Activated CD8-positive, alpha-beta memory T cell treated with anti-CD3 and anti-CD28 coated beads for 1 hour (primary cell): ENCODE measurements around the gene CERCAM.

Experiments used
- DNase-seq, 2 donors: peaks; one replicate each; pipeline ENCODE4 v3.0.0-alpha.2; 2020; ENCODE audit warnings: low read depth in 1 of 2; ENCODE audit errors: extremely low read depth in 1 of 2

The CERCAM gene

DNA sequence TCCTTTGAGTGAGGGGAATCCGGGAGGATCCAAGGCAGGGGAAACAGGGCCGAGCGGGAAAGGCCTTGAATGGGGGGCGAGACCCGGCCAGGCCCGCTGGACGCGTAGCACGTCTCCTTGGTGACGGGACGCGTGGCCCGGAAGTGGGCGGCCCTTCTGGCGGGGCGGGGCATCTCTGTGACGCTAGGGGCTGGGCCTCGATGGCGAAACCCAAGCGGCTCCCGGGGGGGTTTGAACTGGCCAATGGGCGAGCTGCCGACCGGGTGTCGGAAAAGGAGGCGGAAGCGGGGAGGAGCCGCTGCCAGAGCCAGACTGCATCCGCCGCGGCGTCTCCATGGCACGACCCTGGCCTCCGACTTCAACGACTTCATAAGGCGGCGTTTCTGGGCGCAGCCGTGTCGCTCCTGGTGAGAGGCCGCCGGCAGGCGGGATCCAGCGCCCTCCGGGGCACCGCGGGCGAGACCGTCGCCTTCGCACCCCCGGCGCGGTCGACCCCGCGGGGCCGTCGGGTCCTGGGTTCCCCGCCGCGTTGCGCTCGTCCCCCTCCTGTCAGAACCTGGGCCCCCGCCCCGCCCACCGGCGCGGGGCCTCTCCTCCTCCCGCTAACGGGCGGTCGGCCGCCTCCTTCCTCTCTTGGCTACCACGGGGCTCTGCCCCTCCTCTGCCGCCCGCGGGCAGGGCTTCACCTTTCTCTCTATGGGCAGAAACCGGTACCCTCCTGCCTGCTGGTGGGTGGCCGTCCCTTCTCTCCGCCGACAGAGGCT lies 35.4 kb downstream of the CERCAM start, which contains the start of gene ODF2:
TSS of gene ODF2 (plus strand) at position 158 of the 764 bp plus-strand sequence. CDS start at position 244, 86 bp downstream.
- DNase-seq, result peak; percentile 97 to 98

DNA sequence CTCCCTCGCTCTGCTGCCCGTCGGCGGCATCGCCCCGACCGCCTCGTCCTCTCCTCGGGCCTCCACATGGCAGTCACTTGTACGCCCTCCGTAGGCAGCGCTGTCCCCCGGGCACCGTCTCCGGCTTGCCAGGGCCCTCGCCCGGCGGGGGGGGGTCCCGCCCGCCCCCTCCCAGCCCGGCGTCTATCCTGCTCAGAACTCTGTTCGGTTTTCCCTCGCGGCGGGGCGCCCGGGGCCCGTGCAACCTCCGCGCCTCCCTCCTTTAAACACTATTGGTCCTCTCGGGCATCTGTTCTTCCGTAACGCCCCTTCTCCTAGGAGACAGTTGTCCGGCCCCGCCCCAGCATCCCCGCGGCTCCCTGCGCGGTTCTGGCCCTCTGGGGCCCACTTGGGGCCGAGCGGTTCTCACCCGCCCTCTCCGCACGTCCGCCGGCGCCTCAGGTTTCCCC lies 36.0 kb downstream of the CERCAM start:
- DNase-seq, result peak; percentile 14 to 46

DNA sequence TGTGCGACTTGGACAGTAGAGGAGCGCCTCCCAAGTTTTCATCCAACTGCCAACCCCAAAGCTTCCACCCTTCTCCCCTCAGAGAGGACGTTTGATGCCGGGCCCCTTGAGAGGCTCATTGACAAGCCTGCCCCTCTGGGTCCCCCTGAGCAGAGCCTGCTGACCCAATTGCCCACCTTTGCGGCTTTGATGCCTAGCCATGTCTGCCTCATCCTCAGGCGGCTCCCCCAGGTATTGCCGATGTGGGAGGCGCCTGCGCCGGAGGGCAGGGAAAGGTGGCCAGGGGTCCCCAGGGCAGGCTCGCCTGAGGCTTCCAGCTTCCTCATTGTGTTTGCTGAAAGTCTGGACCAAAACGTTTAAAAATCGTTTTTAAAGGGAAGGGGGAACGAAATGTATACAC lies 36.5 kb downstream of the CERCAM start:
- DNase-seq, result no peak

DNA sequence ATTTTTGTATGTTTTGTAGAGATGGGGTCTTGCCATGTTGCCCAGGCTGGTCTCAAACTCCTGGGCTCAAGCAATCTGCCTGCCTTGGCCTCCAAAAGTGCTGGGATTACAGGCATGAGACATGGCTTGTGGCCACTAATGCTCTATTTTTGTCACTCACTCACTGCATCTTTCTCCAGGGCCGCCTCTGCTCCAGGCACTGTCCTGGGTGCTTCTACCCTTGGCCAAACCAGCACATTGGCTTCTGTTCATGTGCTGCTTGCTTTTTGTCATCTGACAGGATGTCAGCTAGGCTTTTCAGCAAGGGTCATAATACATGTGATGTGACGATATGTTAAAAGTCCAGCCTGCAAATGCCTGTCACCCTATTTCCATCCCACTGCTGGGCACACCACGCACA lies 38.4 kb downstream of the CERCAM start:
- DNase-seq, result no peak

DNA sequence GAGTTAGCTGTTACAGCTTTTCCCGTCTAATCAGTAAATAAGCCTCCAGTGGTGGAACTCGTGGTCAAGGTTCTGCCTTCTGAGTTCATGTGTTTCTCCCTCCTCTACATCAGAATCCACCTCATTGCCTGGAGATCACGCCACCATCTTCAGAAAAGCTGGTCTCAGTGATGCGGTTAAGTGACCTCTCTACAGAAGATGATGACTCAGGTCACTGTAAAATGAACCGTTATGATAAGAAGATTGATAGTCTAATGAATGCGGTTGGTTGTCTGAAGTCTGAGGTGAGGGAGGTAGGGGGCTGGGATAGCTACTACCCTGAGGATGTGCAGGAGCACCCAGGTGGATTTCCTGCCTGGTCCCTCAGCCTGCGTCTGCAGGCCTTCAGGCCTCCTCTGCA lies 48.4 kb downstream of the CERCAM start:
- DNase-seq, result no peak

DNA sequence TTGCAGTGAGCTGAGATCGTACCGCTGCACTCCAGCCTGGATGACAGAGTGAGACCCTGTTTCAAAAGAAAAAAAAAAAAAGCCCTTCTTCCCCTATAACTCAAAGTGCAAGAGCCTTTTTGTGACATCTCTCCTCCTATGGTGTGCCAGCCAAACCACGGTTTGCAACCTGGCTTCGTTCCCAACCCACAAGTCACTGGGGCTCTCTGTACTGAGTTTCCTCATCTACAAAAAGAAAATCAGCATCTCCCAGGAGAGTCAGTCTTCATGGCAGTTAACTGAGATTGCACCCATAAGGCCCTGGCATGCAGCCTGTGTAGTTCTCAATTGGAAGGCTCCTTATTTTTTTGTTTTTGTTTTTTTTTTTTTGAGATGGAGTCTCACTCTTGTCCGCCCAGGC lies 49.9 kb downstream of the CERCAM start:
- no peak for DNase-seq

DNA sequence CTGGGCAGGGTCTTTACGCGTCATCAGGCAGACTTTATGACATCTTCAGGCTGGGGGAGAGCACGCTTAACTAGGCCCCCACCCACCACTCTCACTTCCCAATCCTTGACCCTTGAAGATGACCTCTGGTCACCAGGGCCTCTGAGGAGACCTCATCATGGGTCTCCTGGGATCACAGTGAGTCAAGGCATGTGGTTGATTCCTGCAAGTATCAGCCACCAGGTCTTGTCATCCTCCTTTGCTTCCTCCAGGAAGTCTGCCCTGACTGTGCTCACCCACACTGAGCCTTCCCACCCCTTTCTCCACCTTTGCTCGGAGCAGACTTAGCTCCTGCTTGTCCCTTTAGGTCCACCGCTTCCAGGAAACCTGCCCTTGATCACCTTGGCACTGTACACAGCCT lies 52.4 kb downstream of the CERCAM start:
- no peak for DNase-seq

DNA sequence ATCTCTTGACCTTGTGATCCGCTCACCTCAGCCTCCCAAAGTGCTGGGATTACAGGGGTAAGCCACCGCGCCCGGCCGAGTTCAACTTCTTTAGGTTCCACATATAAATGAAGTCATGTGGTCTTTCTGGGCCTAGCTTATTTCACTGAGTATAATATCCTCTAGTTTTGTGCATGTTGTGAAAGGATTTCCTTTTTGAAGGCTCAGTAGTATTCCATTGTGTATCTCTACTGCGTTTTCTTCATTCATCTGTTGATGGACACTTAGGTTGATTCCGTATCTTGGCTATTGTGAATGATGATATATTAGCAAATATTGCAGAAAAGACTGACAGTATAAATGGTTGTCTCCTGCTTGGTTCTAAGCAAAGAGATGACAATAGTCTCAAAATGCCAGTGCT lies 55.2 kb downstream of the CERCAM start:
- no peak for DNase-seq

DNA sequence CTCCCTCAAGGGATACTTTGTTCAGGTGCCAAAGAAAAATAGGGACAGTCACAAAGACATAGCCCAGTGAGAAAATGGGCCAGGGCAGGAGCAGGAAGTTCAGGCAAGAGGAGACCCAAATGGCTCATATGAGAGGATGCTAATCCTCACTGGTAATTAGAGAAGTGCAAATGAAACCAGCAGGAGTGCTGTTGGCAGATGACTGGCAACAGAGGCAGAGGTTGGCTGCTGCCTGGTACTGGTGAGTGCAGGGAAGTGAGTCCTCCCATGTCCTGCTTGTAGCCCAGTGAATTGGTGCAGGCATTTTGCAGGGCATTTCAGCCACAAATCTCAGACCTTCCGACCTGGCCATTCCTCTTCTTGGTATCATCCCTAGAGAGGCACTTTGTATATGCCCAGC lies 58.6 kb downstream of the CERCAM start:
- no peak for DNase-seq

DNA sequence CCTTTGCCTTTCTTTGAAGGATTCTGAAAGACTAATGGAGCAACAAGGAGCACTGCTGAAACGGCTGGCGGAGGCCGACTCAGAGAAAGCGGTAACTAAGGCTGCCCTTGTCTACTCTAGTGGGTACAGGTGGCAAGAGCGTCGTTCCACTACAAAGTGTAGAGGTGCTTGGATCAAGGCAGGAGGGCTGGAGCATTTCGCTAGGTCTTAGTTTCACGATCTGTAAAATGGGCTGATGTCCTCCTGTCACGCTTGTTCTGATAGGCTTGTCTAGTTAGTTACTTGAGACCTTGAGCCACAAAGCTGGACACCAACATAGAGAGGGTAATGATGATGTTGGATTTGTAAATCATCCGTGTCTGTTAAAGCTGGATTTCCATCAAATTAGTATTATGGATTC lies 60.9 kb downstream of the CERCAM start:
- no peak for DNase-seq

DNA sequence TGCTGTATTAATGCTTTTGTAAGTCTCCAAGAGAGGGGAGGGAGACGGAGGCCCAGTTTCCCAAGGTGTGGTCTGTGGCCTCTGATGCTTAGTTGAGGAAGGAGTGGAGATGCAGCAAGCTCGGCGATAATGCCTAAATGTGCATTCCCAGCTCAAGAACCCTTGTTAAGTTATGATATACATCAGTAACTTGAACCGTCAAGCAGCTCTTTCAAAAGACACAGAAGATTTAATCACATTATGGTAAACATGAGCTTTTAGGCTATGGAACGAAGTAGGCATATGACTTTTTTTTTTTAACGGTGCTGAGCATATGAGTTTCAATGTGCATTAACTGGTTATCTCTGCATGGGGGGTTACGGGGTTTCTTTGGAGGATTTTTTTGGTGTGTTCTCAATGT lies 61.5 kb downstream of the CERCAM start:
- no peak for DNase-seq

DNA sequence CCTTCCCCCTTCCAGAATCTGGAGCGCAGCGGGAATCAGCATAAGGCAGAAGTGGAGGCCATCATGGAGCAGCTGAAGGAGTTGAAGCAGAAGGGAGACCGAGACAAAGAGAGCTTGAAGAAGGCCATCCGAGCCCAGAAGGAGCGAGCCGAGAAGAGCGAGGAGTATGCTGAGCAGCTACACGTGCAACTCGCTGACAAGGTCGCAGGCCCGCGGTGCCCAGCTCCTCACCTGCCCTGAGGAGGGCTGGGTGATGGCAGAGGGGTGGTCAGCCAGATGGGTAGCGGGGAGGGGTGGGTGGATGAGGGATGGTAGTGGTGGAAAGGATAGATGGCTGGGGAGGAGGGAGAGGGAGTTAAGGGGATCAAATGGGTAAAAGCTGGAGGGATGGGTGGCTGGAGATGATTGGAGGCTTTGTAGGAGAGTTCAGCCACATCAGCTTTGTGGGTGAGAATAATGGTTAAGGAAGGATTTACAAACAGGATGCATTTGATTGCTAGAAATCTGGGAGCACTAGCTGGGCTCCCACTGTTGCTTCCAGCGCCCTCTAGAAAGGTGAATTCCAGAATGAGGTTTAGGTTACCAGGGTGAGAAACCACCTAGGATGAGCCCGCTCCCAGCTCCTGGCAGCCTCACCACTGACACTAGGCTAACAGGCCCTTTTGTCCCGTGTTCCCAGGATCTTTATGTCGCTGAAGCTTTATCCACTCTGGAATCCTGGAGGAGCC lies 64.2 kb downstream of the CERCAM start:
- no peak for DNase-seq

DNA sequence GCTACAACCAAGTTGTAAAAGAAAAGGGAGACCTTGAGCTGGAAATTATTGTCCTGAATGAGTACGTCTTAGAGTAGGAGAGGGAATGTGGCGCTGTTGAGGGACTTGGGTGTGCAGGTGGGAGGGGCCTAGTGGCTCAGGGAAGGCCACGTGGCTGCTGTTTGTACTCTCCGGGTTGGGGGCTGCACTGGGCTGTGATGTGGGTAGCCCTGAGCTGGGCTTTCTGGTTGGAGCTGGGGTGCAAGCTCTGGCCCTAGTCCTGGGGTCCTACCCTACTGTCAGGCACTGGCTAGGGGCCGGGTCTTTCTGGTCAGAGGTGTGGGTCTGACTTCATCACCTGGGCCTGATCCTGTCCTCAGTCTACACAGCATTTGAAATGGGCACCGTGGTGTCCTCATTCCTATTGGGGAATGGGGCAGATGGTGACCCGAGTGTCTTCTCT lies 64.8 kb downstream of the CERCAM start:
- DNase-seq, result no peak

DNA sequence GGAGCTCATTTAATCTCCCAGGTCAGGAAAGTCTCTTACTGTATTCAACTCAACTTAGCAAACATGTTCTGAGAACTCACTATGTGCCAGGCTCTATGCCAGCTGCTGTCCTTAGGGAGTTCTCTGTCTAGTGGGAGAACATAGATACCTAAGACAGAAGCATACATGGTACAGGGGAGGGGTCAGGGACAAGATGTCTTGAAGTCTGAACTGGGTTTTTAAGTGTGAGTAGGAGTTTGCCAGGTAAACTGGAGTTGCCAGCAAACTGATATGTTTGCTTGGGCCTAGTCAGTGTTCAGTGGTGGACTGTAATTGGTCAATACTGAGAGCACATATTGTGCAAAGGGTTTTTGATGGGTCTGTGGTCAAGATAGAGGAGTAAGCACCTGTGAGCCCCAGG lies 65.5 kb downstream of the CERCAM start:
- no peak for DNase-seq
